HEK293T (cell line): ENCODE data around the gene PCED1B.

Experiments used
- CTCF ChIA-PET: fragments of 350-600 bp; formaldehyde crosslinking; extraction: SDS; loops from one replicate; lab custom pipeline; 2021; ENCODE audit warnings: antibody characterized with exemption, inconsistent platforms; lab: Yijun Ruan, JAX
- POLR2A ChIA-PET: fragments of 350-600 bp; formaldehyde crosslinking; extraction: SDS; loops from one replicate; lab custom pipeline; 2020; ENCODE audit warnings: antibody characterized with exemption, inconsistent platforms; lab: Yijun Ruan, JAX
- DNase-seq: peaks from one replicate; pipeline ENCODE4 v3.0.0; 2012; ENCODE audit warnings: mixed read lengths; ENCODE audit errors: extremely low spot score
- ARNT ChIP-seq: fragments of 450-650 bp; IDR thresholded peaks from 2 replicates; pipeline ENCODE4 v1.6.1; 2017; ENCODE audit warnings: mild to moderate bottlenecking
- BHLHE40 ChIP-seq: fragments of 450-650 bp; IDR thresholded peaks from 2 replicates; pipeline ENCODE4 v1.6.1; 2016; ENCODE audit warnings: mild to moderate bottlenecking, moderate library complexity, borderline replicate concordance
- CTBP1 ChIP-seq: fragments of 450-650 bp; IDR thresholded peaks from 2 replicates; pipeline ENCODE4 v1.6.1; 2016; ENCODE audit warnings: borderline replicate concordance
- ELF4 ChIP-seq: fragments of 450-650 bp; IDR thresholded peaks from 2 replicates; pipeline ENCODE4 v1.6.1; 2017; ENCODE audit warnings: antibody characterized with exemption
- FOXA1 ChIP-seq: fragments of 450-650 bp; IDR thresholded peaks from 2 replicates; pipeline ENCODE4 v1.6.1; 2016; ENCODE audit warnings: mild to moderate bottlenecking
- FOXK2 ChIP-seq: fragments of 450-650 bp; IDR thresholded peaks from 2 replicates; pipeline ENCODE4 v1.6.1; 2016; ENCODE audit warnings: mild to moderate bottlenecking
- FOXM1 ChIP-seq: fragments of 450-650 bp; IDR thresholded peaks from 2 replicates; pipeline ENCODE4 v1.6.1; 2017; ENCODE audit warnings: mild to moderate bottlenecking, borderline replicate concordance
- HDGF ChIP-seq: fragments of 450-650 bp; IDR thresholded peaks from 2 replicates; pipeline ENCODE4 v1.6.1; 2017; ENCODE audit warnings: antibody characterized with exemption, borderline replicate concordance
- L3MBTL2 ChIP-seq: fragments of 450-650 bp; conservative IDR thresholded peaks from 2 replicates; pipeline ENCODE4 v1.6.1; 2016; ENCODE audit warnings: mild to moderate bottlenecking
- LEF1 ChIP-seq: fragments of 450-650 bp; IDR thresholded peaks from 2 replicates; pipeline ENCODE4 v1.6.1; 2017; ENCODE audit warnings: mild to moderate bottlenecking, borderline replicate concordance
- NFRKB ChIP-seq: fragments of 450-650 bp; IDR thresholded peaks from 2 replicates; pipeline ENCODE4 v1.6.1; 2016; ENCODE audit warnings: mild to moderate bottlenecking, moderate library complexity
- SP1 ChIP-seq: fragments of 450-650 bp; IDR thresholded peaks from 2 replicates; pipeline ENCODE4 v1.6.1; 2017
- SUZ12 ChIP-seq: fragments of 450-650 bp; IDR thresholded peaks from 2 replicates; pipeline ENCODE4 v1.6.1; 2016; ENCODE audit warnings: mild to moderate bottlenecking
- TARDBP ChIP-seq: fragments of 450-650 bp; IDR thresholded peaks from 2 replicates; pipeline ENCODE4 v1.6.1; 2016
- ZNF384 ChIP-seq: fragments of 450-650 bp; IDR thresholded peaks from 2 replicates; pipeline ENCODE4 v1.6.1; 2016
- TF ChIP-seq, protein P1 (sequence below): fragments of 450-650 bp; IDR thresholded peaks from 2 replicates; pipeline ENCODE4 v1.6.1; 2016

The PCED1B gene

DNA sequence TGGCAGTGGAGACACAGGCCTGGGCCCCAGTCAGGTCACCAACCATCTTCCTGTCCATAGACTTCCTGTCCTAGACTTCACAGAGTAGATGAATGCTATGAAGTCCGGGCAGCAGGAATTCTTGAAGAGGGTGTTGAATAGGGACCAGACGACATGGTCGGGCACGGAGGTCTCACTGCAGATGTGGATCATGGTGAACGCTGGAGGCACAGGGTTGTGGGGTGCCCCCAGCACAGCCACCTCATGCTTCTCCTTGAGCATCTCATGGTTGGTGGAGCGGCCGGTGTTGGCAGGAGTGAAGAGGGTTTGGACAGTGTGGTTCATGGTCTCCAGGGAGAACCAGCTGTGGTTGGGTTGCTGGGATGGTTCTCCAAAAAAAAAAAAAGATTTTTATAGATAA lies 56.2 kb downstream of the PCED1B start:
- ChIA-PET CTCF (no interaction called here), POLR2A (no interaction called here)
- TF ChIP-seq FOXA1 = no peak
- no peak for TF ChIP-seq FOXK2
- no peak for TF ChIP-seq LEF1
- no peak for TF ChIP-seq NFRKB
- no peak for DNase-seq

- TF ChIP-seq CTBP1 (no peak), LEF1 (no peak), SUZ12 (no peak), L3MBTL2 (no peak), FOXA1 (no peak), ZNF384 (no peak), SP1 (no peak), BHLHE40 (no peak), NFRKB (no peak), HDGF (no peak), ELF4 (no peak), FOXM1 (no peak)
- TF ChIP-seq, protein P1, sequence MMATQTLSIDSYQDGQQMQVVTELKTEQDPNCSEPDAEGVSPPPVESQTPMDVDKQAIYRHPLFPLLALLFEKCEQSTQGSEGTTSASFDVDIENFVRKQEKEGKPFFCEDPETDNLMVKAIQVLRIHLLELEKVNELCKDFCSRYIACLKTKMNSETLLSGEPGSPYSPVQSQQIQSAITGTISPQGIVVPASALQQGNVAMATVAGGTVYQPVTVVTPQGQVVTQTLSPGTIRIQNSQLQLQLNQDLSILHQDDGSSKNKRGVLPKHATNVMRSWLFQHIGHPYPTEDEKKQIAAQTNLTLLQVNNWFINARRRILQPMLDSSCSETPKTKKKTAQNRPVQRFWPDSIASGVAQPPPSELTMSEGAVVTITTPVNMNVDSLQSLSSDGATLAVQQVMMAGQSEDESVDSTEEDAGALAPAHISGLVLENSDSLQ = no peak
- no peak for DNase-seq
- ChIA-PET POLR2A (no interaction called here), CTCF (no interaction called here)
These were observed 59.7 kb downstream of the PCED1B start for GRCh38 chr12:47139000-47139681.

DNA sequence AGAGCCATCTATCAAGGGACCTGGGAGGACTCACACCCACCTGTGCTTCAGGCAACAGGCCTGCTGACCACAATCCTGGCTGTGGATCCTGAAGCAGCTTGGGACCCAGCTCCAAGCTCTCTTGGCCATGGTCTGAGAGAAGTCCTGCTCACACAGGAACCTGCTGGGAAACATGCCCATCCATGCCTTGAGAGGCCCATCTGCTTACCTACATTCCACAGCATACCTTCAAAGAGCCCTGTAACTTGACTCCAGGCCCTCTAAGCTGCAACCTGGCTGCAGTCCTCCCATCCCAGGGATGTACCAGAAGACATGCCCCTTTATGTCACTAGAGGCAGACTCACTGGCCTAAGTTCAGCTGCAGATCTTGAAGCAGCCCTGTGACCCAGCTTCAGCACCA lies 62.0 kb downstream of the PCED1B start:
- POLR2A ChIA-PET = no interaction called here
- no peak for DNase-seq
- TF ChIP-seq TARDBP (no peak), FOXA1 (no peak), SP1 (no peak), FOXM1 (no peak), NFRKB (no peak), BHLHE40 (no peak), L3MBTL2 (no peak), ARNT (no peak), ZNF384 (no peak), ELF4 (no peak), CTBP1 (no peak), SUZ12 (no peak), LEF1 (no peak), FOXK2 (no peak), HDGF (no peak)
- TF ChIP-seq, protein P1 = no peak
- CTCF ChIA-PET = no interaction called here

DNA sequence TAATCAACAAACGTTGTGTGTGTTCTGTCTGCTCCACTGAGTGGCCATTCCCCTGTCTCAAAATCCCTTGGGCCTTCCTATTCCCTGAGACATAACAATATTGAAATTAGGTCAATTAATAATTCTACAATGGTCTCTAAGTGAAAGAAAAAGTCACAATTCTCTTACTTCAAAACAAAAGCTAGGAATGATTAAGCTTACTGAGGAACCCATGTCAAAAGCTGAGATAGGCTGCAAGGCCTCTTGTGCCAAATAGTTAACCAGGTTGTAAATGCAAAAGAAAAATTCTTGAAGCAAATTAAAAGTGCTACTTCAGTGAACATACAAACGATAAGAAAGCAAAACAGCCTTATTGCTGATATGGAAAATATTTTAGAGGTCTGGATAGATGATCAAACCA lies 65.3 kb downstream of the PCED1B start:
- TF ChIP-seq FOXK2 (no peak), L3MBTL2 (no peak), SP1 (no peak)
- TF ChIP-seq, protein P1 = no peak
- DNase-seq = no peak
- ChIA-PET POLR2A (no interaction called here), CTCF (no interaction called here)

- CTCF ChIA-PET = no interaction called here
- POLR2A ChIA-PET = no interaction called here
- no peak for DNase-seq
- TF ChIP-seq SP1 = no peak
- no peak for TF ChIP-seq LEF1
These were observed 65.8 kb downstream of the PCED1B start for GRCh38 chr12:47145188-47145587.

GRCh38 chr12:47147739-47148138 lies 68.3 kb downstream of the PCED1B start:
- TF ChIP-seq NFRKB (no peak), SUZ12 (no peak), ZNF384 (no peak), ELF4 (no peak), BHLHE40 (no peak), LEF1 (no peak), TARDBP (no peak)
- TF ChIP-seq, protein P1 = no peak
- no peak for DNase-seq
- ChIA-PET CTCF (no interaction called here), POLR2A (no interaction called here)
